H1 (cell line): ENCODE measurements around the gene SLC11A1. TPM values are rescaled to one million over a fixed set of nuclear protein-coding genes. Genes with fewer than 3 reads are reported as not detected.

Source experiments
- CTCF ChIA-PET: fragments of 300-600 bp; sonication (Branson Sonifier 250); formaldehyde crosslinking; loops from one replicate; lab custom pipeline; 2021; ENCODE audit not compliant: partially characterized antibody; lab: Charles Lee
- POLR2A ChIA-PET: fragments of 300-600 bp; sonication (Branson Sonifier 250); formaldehyde crosslinking; loops from one replicate; lab custom pipeline; 2021; ENCODE audit warnings: inconsistent platforms; ENCODE audit not compliant: partially characterized antibody; lab: Charles Lee
- DNase-seq, 2 experiments: peaks; one replicate each; pipeline versions ENCODE4 v3.0.0 to v3.0.0-alpha.2; 2010 to 2022; ENCODE audit warnings: low spot score in 2 of 2, low read depth in 1 of 2, mixed read lengths in 1 of 2
- FAIRE-seq: peaks from 2 replicates; lab custom pipeline; 2011; peaks lifted over from hg19 to GRCh38; lab: Jason Lieb, UNC
- H2AFZ ChIP-seq: 2 replicates; pipeline ENCODE4 v1.8.1; 2012; ENCODE audit warnings: low read length, inconsistent platforms
- H2AK5ac ChIP-seq: 2 replicates; pipeline ENCODE4 v1.6.1; 2013; ENCODE audit warnings: low read depth, low read length
- H2BK120ac ChIP-seq: replicated peaks from 2 replicates; pipeline ENCODE3; 2013; ENCODE audit warnings: low read depth, low read length, inconsistent platforms
- H2BK12ac ChIP-seq: 2 replicates; pipeline ENCODE4 v1.6.1; 2013; ENCODE audit warnings: low read depth, low read length
- H2BK15ac ChIP-seq: 2 replicates; pipeline ENCODE4 v1.6.1; 2013; ENCODE audit warnings: low read length
- H2BK20ac ChIP-seq: 2 replicates; pipeline ENCODE4 v1.6.1; 2013; ENCODE audit warnings: low read length
- H2BK5ac ChIP-seq: 2 replicates; pipeline ENCODE4 v1.6.1; 2013; ENCODE audit warnings: low read depth, low read length
- H3K14ac ChIP-seq: 2 replicates; pipeline ENCODE4 v1.6.1; 2013; ENCODE audit warnings: inconsistent platforms; ENCODE audit not compliant: insufficient read length
- H3K18ac ChIP-seq: 2 replicates; pipeline ENCODE4 v1.6.1; 2013; ENCODE audit warnings: low read length; ENCODE audit errors: extremely low read depth
- H3K23ac ChIP-seq: 2 replicates; pipeline ENCODE4 v1.6.1; 2013; ENCODE audit warnings: inconsistent platforms; ENCODE audit not compliant: insufficient read length
- H3K23me2 ChIP-seq: 2 replicates; pipeline ENCODE4 v1.6.1; 2013; ENCODE audit warnings: low read depth, low read length
- H3K27ac ChIP-seq: 2 replicates; pipeline ENCODE4 v1.6.1; 2011; ENCODE audit warnings: low read depth, low read length, inconsistent platforms
- H3K27me3 ChIP-seq, 4 experiments: replicated peaks in 1 of 4; 1 replicate in 1 of 4; 2 replicates in 3 of 4; pipeline versions ENCODE4 v1.6.1 to v1.8.1; 2011 to 2013; ENCODE audit warnings: low read length in 3 of 4, mild to moderate bottlenecking in 3 of 4, inconsistent platforms in 2 of 4, mixed read lengths in 2 of 4, moderate library complexity in 1 of 4; ENCODE audit not compliant: control insufficient read depth in 3 of 4, insufficient read depth in 3 of 4; ENCODE audit errors: extremely low read depth in 1 of 4
- H3K36me3 ChIP-seq, 4 experiments: 2 replicates each; pipeline versions ENCODE4 v1.6.1 to v1.8.1; 2011 to 2013; ENCODE audit warnings: mild to moderate bottlenecking in 4 of 4, low read length in 3 of 4, moderate library complexity in 2 of 4, control low read depth in 1 of 4, inconsistent platforms in 1 of 4; ENCODE audit not compliant: insufficient read depth in 4 of 4, control insufficient read depth in 2 of 4
- H3K4ac ChIP-seq: replicated peaks from 2 replicates; pipeline ENCODE3; 2013; ENCODE audit warnings: low read length, low read depth, mixed read lengths, inconsistent platforms; ENCODE audit not compliant: insufficient read length
- H3K4me1 ChIP-seq, 4 experiments: replicated peaks in 1 of 4; 1 replicate in 1 of 4; 2 replicates in 3 of 4; pipeline versions ENCODE4 v1.6.1 to v1.8.1; 2011 to 2013; ENCODE audit warnings: low read length in 3 of 4, inconsistent platforms in 2 of 4, mixed read lengths in 1 of 4; ENCODE audit not compliant: insufficient read depth in 4 of 4, control insufficient read depth in 3 of 4
- H3K4me2 ChIP-seq, 2 experiments: 2 replicates each; pipeline versions ENCODE4 v1.6.1 to v1.8.1; 2011 to 2013; ENCODE audit warnings: low read depth in 2 of 2, low read length in 2 of 2, control low read depth in 1 of 2, inconsistent platforms in 1 of 2, mild to moderate bottlenecking in 1 of 2; ENCODE audit not compliant: insufficient read depth in 1 of 2
- H3K4me3 ChIP-seq, 4 experiments: fragments of 200-600, 300-600 bp in 1 of 4; sonication (generic), shearing (Covaris generic), sonication (Bioruptor Twin) in 1 of 4; 2 replicates each; pipeline versions ENCODE4 v1.5.1 to v1.8.1; 2011 to 2016; ENCODE audit warnings: low read length in 4 of 4, low read depth in 3 of 4, control low read depth in 2 of 4, inconsistent platforms in 2 of 4, mild to moderate bottlenecking in 2 of 4, mixed read lengths in 1 of 4, moderate library complexity in 1 of 4; ENCODE audit not compliant: insufficient read depth in 2 of 4; ENCODE audit errors: extremely low read depth in 1 of 4
- H3K56ac ChIP-seq: replicated peaks from 2 replicates; pipeline ENCODE3; 2013; ENCODE audit warnings: low read depth, mild to moderate bottlenecking, mixed read lengths, low read length, inconsistent platforms; ENCODE audit not compliant: insufficient read length
- H3K79me1 ChIP-seq: 2 replicates; pipeline ENCODE4 v1.6.1; 2013; ENCODE audit warnings: low read depth, low read length, control low read depth
- H3K79me2 ChIP-seq, 2 experiments: 2 replicates each; pipeline versions ENCODE4 v1.6.1 to v1.8.1; 2012 to 2013; ENCODE audit warnings: low read length in 2 of 2, mild to moderate bottlenecking in 2 of 2, inconsistent platforms in 1 of 2; ENCODE audit not compliant: insufficient read depth in 2 of 2, control insufficient read depth in 1 of 2
- H3K9ac ChIP-seq, 4 experiments: replicated peaks in 1 of 4; 1 replicate in 1 of 4; 2 replicates in 3 of 4; pipeline versions ENCODE4 v1.6.1 to v1.8.1; 2011 to 2013; ENCODE audit warnings: low read depth in 3 of 4, low read length in 3 of 4, control low read depth in 2 of 4, mild to moderate bottlenecking in 2 of 4, moderate library complexity in 2 of 4, inconsistent platforms in 1 of 4; ENCODE audit errors: extremely low read depth in 1 of 4
- H3K9me3 ChIP-seq, 2 experiments: 2 replicates each; pipeline versions ENCODE4 v1.6.1 to v1.8.1; 2012 to 2013; ENCODE audit warnings: mild to moderate bottlenecking in 2 of 2, moderate library complexity in 2 of 2, control low read depth in 1 of 2, inconsistent platforms in 1 of 2, low read depth in 1 of 2, low read length in 1 of 2, mixed read lengths in 1 of 2; ENCODE audit not compliant: insufficient read depth in 2 of 2
- H4K20me1 ChIP-seq, 2 experiments: replicated peaks in 1 of 2; 2 replicates each; pipeline versions ENCODE3 to v1.8.1; 2011 to 2013; ENCODE audit warnings: inconsistent platforms in 2 of 2, low read length in 2 of 2, mild to moderate bottlenecking in 1 of 2; ENCODE audit not compliant: insufficient read depth in 2 of 2, control insufficient read depth in 1 of 2
- H4K5ac ChIP-seq: 2 replicates; pipeline ENCODE4 v1.6.1; 2013; ENCODE audit warnings: low read length, low read depth, mixed read lengths, inconsistent platforms; ENCODE audit not compliant: insufficient read length
- H4K8ac ChIP-seq: 2 replicates; pipeline ENCODE4 v1.8.0; 2013; ENCODE audit warnings: mild to moderate bottlenecking, moderate library complexity, low read length, inconsistent platforms; ENCODE audit not compliant: insufficient read depth; ENCODE audit errors: extremely low read depth
- H4K91ac ChIP-seq: replicated peaks from 2 replicates; pipeline ENCODE3; 2013; ENCODE audit warnings: low read length, mixed read lengths, inconsistent platforms; ENCODE audit not compliant: insufficient read length
- CEBPB ChIP-seq: IDR thresholded peaks from 2 replicates; pipeline ENCODE4 v1.6.1; 2012; ENCODE audit warnings: low read depth, low read length
- RBBP5 ChIP-seq: IDR thresholded peaks from 2 replicates; pipeline ENCODE4 v1.7.1; 2012; ENCODE audit warnings: low read depth, mild to moderate bottlenecking, inconsistent platforms, low read length, moderate library complexity, borderline replicate concordance
- RNF2 ChIP-seq: fragments of 200-900, 300-1000 bp; sonication (generic); IDR thresholded peaks from 2 replicates; pipeline ENCODE4 v1.7.1; 2016; ENCODE audit warnings: borderline replicate concordance, low read depth, mild to moderate bottlenecking, antibody characterized with exemption, low read length; ENCODE audit not compliant: poor library complexity, severe bottlenecking; ENCODE audit errors: missing control alignments
- RXRA ChIP-seq: IDR thresholded peaks from 2 replicates; pipeline ENCODE4 v1.6.1; 2011; ENCODE audit warnings: low read depth, mild to moderate bottlenecking, low read length, moderate library complexity; ENCODE audit not compliant: insufficient read depth
- WGBS, 2 experiments: shearing (Covaris generic) in 1 of 2; methylation state at CpG; one replicate each; pipeline versions ENCODE4 v1.1.6 to v1.1.7; 2013 to 2015; ENCODE audit warnings: low lambda C conversion rate in 2 of 2, mixed read lengths in 2 of 2, inconsistent platforms in 1 of 2, low coverage in 1 of 2, missing lambda C conversion rate in 1 of 2; ENCODE audit not compliant: insufficient replicate concordance in 2 of 2, insufficient coverage in 1 of 2, insufficient read length in 1 of 2; ENCODE audit errors: extremely low coverage in 1 of 2, missing lambda C conversion rate in 1 of 2; 5-methylcytosine and 5-hydroxymethylcytosine counted together
- polyA plus RNA-seq, 7 experiments: library from polyadenylated mRNA; depleted of rRNA in 3 of 7; stranded (reverse) in 5 of 7; unstranded in 2 of 7; fragments of >200 nt in 5 of 7; fragments of 200-250 nt in 2 of 7; gene quantifications; 1 replicate in 5 of 7; 2 replicates in 1 of 7; 4 replicates in 1 of 7; pipeline versions ENCODE4 v1.2.1 to v1.2.3, GENCODE V29; 2011 to 2013; ENCODE audit warnings: missing spikeins in 2 of 7, mixed read lengths in 2 of 7
- total RNA-seq: library from RNA; stranded (reverse); fragmentation: NEBNext Ultra II Directional; extraction: Animal tissue kit (Norgen Biotek cat#: 25700); gene quantifications from 2 replicates; pipeline ENCODE4 v1.2.1, GENCODE V29; 2021
- TF ChIP-seq, protein P1 (sequence below): IDR thresholded peaks from 2 replicates; pipeline ENCODE4 v1.6.1; 2012; ENCODE audit warnings: inconsistent platforms
- TF ChIP-seq, protein P2 (sequence below), 3 experiments: IDR thresholded peaks; 1 replicate in 2 of 3; 2 replicates in 1 of 3; pipeline versions ENCODE4 v1.5.1 to v1.6.1; 2011; ENCODE audit warnings: low read length in 3 of 3, mild to moderate bottlenecking in 3 of 3, inconsistent platforms in 2 of 3, low read depth in 1 of 3, moderate library complexity in 1 of 3; ENCODE audit not compliant: insufficient read depth in 1 of 3; ENCODE audit errors: control extremely low read depth in 1 of 3

SLC11A1 gene
- total and polyA plus RNA-seq, 2 of the 8 experiments (the other 6 are each of a cell fraction or from before 2014, with no cell fraction given): 0.20 to 0.43 TPM

DNA sequence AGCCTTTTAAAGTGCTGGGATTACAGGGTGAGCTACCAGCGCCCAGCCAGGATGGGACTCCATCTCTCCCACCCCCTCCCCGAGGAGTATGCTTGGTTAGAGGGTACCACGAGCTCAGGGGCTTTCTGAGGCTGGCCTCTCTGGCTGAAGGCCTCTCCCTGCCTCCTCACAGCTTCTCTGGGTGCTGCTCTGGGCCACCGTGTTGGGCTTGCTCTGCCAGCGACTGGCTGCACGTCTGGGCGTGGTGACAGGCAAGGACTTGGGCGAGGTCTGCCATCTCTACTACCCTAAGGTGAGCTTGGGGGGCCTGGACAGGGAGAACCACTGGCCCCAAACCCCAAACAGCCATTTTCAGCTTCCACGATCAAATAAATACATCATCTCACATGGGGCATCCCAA lies 2.9 kb downstream of the SLC11A1 start:
- Histone ChIP-seq H4K5ac (no peak overlapping the region), H4K91ac (no peak overlapping the region), H4K20me1 (no peaks in the 10 kb centered on the region), H3K4me3 (no peak overlapping the region), H2BK12ac (no peak overlapping the region), H3K56ac (no peak overlapping the region), H3K9me3 (no peaks in the 10 kb centered on the region), H2AFZ (no peak overlapping the region), H2BK15ac (no peak overlapping the region), H3K27me3 (peaks cover 0 to 17% (median 11%) of the 10 kb centered on the region in 4 experiments; a peak in 5 of 7 replicates), H3K23ac (no peak overlapping the region), H3K27ac (no peak overlapping the region), H3K9ac (no peak overlapping the region), H3K79me2 (no peaks in the 10 kb centered on the region), H3K23me2 (peaks cover 7% of the 10 kb centered on the region; the same call in 1 of the 2 replicates), H2AK5ac (no peak overlapping the region), H2BK5ac (no peak overlapping the region), H3K14ac (no peak overlapping the region), H3K18ac (no peak overlapping the region), H3K4ac (no peak overlapping the region), H2BK20ac (no peak overlapping the region), H4K8ac (no peak overlapping the region), H3K4me2 (no peak overlapping the region), H2BK120ac (no peak overlapping the region), H3K79me1 (no peaks in the 10 kb centered on the region), H3K4me1 (peaks cover 0 to 5% (median 3%) of the 10 kb centered on the region in 4 experiments; a peak in 5 of 7 replicates), H3K36me3 (no peaks in the 10 kb centered on the region)
- POLR2A ChIA-PET: interaction anchor here (1.8 kb wide), 1 partner anchor 10 kb away, joined by 4 read pairs; no protein-coding TSS in a partner anchor
- no peak for FAIRE-seq
- TF ChIP-seq CEBPB (no peak), RBBP5 (no peak), RXRA (no peak), RNF2 (no peak)
- TF ChIP-seq, protein P1, sequence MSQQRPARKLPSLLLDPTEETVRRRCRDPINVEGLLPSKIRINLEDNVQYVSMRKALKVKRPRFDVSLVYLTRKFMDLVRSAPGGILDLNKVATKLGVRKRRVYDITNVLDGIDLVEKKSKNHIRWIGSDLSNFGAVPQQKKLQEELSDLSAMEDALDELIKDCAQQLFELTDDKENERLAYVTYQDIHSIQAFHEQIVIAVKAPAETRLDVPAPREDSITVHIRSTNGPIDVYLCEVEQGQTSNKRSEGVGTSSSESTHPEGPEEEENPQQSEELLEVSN: no peak
- TF ChIP-seq, protein P2, sequence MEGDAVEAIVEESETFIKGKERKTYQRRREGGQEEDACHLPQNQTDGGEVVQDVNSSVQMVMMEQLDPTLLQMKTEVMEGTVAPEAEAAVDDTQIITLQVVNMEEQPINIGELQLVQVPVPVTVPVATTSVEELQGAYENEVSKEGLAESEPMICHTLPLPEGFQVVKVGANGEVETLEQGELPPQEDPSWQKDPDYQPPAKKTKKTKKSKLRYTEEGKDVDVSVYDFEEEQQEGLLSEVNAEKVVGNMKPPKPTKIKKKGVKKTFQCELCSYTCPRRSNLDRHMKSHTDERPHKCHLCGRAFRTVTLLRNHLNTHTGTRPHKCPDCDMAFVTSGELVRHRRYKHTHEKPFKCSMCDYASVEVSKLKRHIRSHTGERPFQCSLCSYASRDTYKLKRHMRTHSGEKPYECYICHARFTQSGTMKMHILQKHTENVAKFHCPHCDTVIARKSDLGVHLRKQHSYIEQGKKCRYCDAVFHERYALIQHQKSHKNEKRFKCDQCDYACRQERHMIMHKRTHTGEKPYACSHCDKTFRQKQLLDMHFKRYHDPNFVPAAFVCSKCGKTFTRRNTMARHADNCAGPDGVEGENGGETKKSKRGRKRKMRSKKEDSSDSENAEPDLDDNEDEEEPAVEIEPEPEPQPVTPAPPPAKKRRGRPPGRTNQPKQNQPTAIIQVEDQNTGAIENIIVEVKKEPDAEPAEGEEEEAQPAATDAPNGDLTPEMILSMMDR (IDR thresholded peaks at IDR 0.05; ENCODE audit: control extremely low read depth in 1 of 3, insufficient read depth in 1 of 3, low read depth in 1 of 3, low read length in 3 of 3): no peak
- CTCF ChIA-PET: interaction anchor here (0.5 to 3.5 kb wide), 13 partner anchors 9 to 112 kb away, joined by 3 to 14 read pairs (median 4); partner anchors contain the start of genes CATIP and TMBIM1
- DNase-seq: no peak
- WGBS, 2 experiments: 78% methylated on average over 9 of the region's 9 CpGs; no CpG with 5 or more reads in 1 of the 2 experiments
